Activated CD4-positive, alpha-beta T cell treated with anti-CD3 and anti-CD28 coated beads, Interleukin-2, amount 50 U/mL, for 24 hours (primary cell): ENCODE measurements around the gene ITIH3.

Source experiments
- DNase-seq, 2 donors: peaks; one replicate each; pipeline ENCODE4 v3.0.0-alpha.2; 2020; ENCODE audit warnings: low read depth in 1 of 2, low spot score in 1 of 2

Gene ITIH3

GRCh38 chr3:52793702-52794611 is 639 bp upstream of the ITIH3 start:
- no peak for DNase-seq

- no peak for DNase-seq
Observed at GRCh38 chr3:52795298-52795900, 803 bp downstream of the ITIH3 start.

GRCh38 chr3:52796411-52796810 is 1.8 kb downstream of the ITIH3 start:
- no peak for DNase-seq

GRCh38 chr3:52798376-52798977 is 3.9 kb downstream of the ITIH3 start:
- no peak for DNase-seq

GRCh38 chr3:52798978-52799476 is 4.4 kb downstream of the ITIH3 start:
- no peak for DNase-seq

- no peak for DNase-seq
Observed at GRCh38 chr3:52800079-52800478, 5.5 kb downstream of the ITIH3 start.

- DNase-seq: no peak
Observed at GRCh38 chr3:52801839-52802238, 7.2 kb downstream of the ITIH3 start.

GRCh38 chr3:52805270-52806039 is 10.9 kb downstream of the ITIH3 start:
- DNase-seq: no peak

GRCh38 chr3:52809149-52809548 is 14.6 kb downstream of the ITIH3 start:
- DNase-seq: no peak

GRCh38 chr3:52809662-52810377 is 15.2 kb downstream of the ITIH3 start:
- no peak for DNase-seq

GRCh38 chr3:52810923-52811322 is 16.3 kb downstream of the ITIH3 start:
- DNase-seq: no peak

GRCh38 chr3:52811452-52812011 is 16.9 kb downstream of the ITIH3 start:
- no peak for DNase-seq

GRCh38 chr3:52813810-52814209 is 19.2 kb downstream of the ITIH3 start:
- DNase-seq: no peak

GRCh38 chr3:52816199-52816598 is 21.6 kb downstream of the ITIH3 start:
- no peak for DNase-seq

GRCh38 chr3:52816654-52817053 is 22.1 kb downstream of the ITIH3 start:
- DNase-seq: no peak

GRCh38 chr3:52817221-52817620 is 22.6 kb downstream of the ITIH3 start:
- DNase-seq: no peak

- no peak for DNase-seq
Observed at GRCh38 chr3:52817860-52818259, 23.3 kb downstream of the ITIH3 start.

GRCh38 chr3:52819936-52820335 is 25.3 kb downstream of the ITIH3 start:
- DNase-seq: no peak

GRCh38 chr3:52820736-52821135 is 26.1 kb downstream of the ITIH3 start:
- no peak for DNase-seq

- no peak for DNase-seq
Observed at GRCh38 chr3:52822363-52822762, 27.8 kb downstream of the ITIH3 start.
